H9 (cell line): ENCODE results near the gene SFMBT2. TPM values are rescaled to one million over a fixed set of nuclear protein-coding genes. Genes with fewer than 3 reads are reported as not detected.

Experiments
- DNase-seq: peaks from one replicate; pipeline ENCODE4 v3.0.0-alpha.2; 2017
- H2AFZ ChIP-seq: one replicate; pipeline ENCODE4 v1.6.1; 2013; ENCODE audit warnings: mild to moderate bottlenecking, low read length, control low read depth, moderate library complexity
- H2AK5ac ChIP-seq: 2 replicates; pipeline ENCODE4 v1.6.1; 2013; ENCODE audit warnings: low read length, control low read depth, mixed read lengths; ENCODE audit not compliant: insufficient read length
- H2BK120ac ChIP-seq: one replicate; pipeline ENCODE4 v1.6.1; 2013; ENCODE audit warnings: low read depth, mild to moderate bottlenecking, low read length, control low read depth, inconsistent platforms; ENCODE audit not compliant: poor library complexity, severe bottlenecking
- H2BK12ac ChIP-seq: 2 replicates; pipeline ENCODE4 v1.6.1; 2013; ENCODE audit warnings: low read length, control low read depth, mixed read lengths, low read depth; ENCODE audit not compliant: insufficient read length
- H2BK15ac ChIP-seq: 2 replicates; pipeline ENCODE4 v1.6.1; 2013; ENCODE audit warnings: low read depth, low read length, control low read depth
- H2BK20ac ChIP-seq: one replicate; pipeline ENCODE4 v1.6.1; 2013; ENCODE audit warnings: low read depth, mild to moderate bottlenecking, low read length, control low read depth, inconsistent platforms; ENCODE audit not compliant: poor library complexity, severe bottlenecking
- H2BK5ac ChIP-seq: 2 replicates; pipeline ENCODE4 v1.6.1; 2013; ENCODE audit warnings: low read length, control low read depth, mixed read lengths; ENCODE audit not compliant: insufficient read length
- H3K14ac ChIP-seq: 2 replicates; pipeline ENCODE4 v1.6.1; 2013; ENCODE audit warnings: low read length, control low read depth; ENCODE audit not compliant: insufficient read depth
- H3K18ac ChIP-seq: 2 replicates; pipeline ENCODE4 v1.6.1; 2013; ENCODE audit warnings: low read depth, mild to moderate bottlenecking, mixed read lengths, low read length, control low read depth; ENCODE audit not compliant: insufficient read length
- H3K23ac ChIP-seq: 2 replicates; pipeline ENCODE4 v1.6.1; 2013; ENCODE audit warnings: low read length, control low read depth, mixed read lengths, low read depth; ENCODE audit not compliant: insufficient read length
- H3K23me2 ChIP-seq: 2 replicates; pipeline ENCODE4 v1.6.1; 2013; ENCODE audit warnings: low read depth, mild to moderate bottlenecking, mixed read lengths, low read length, control low read depth; ENCODE audit not compliant: insufficient read length, poor library complexity, severe bottlenecking
- H3K27ac ChIP-seq: 2 replicates; pipeline ENCODE4 v1.5.1; 2013; ENCODE audit warnings: low read length, control low read depth, mixed read lengths, low read depth; ENCODE audit not compliant: insufficient read length
- H3K27me3 ChIP-seq: 2 replicates; pipeline ENCODE4 v1.6.1; 2013; ENCODE audit warnings: low read length, control low read depth, inconsistent platforms; ENCODE audit not compliant: insufficient read depth
- H3K4ac ChIP-seq: 2 replicates; pipeline ENCODE4 v1.6.1; 2013; ENCODE audit warnings: low read depth, mild to moderate bottlenecking, control low read depth, inconsistent platforms, low read length, moderate library complexity
- H3K4me1 ChIP-seq: 2 replicates; pipeline ENCODE4 v1.6.1; 2013; ENCODE audit warnings: low read length, control low read depth, inconsistent platforms; ENCODE audit not compliant: insufficient read depth
- H3K4me2 ChIP-seq: 2 replicates; pipeline ENCODE4 v1.6.1; 2013; ENCODE audit warnings: low read length, control low read depth, mixed read lengths; ENCODE audit not compliant: insufficient read length, insufficient read depth
- H3K56ac ChIP-seq: 2 replicates; pipeline ENCODE4 v1.6.1; 2013; ENCODE audit warnings: low read depth, mild to moderate bottlenecking, mixed read lengths, low read length, control low read depth; ENCODE audit not compliant: insufficient read length
- H3K79me1 ChIP-seq: 2 replicates; pipeline ENCODE4 v1.6.1; 2013; ENCODE audit warnings: low read depth, mild to moderate bottlenecking, moderate library complexity, low read length, control low read depth, inconsistent platforms; ENCODE audit not compliant: insufficient read depth, poor library complexity, severe bottlenecking
- H3K79me2 ChIP-seq: 2 replicates; pipeline ENCODE4 v1.6.1; 2013; ENCODE audit warnings: low read length, control low read depth, inconsistent platforms; ENCODE audit not compliant: insufficient read depth
- H3K9ac ChIP-seq: 2 replicates; pipeline ENCODE4 v1.6.1; 2013; ENCODE audit warnings: low read length, control low read depth, mixed read lengths; ENCODE audit not compliant: insufficient read length; ENCODE audit errors: extremely low read depth
- H3K9me3 ChIP-seq: one replicate; pipeline ENCODE4 v1.6.1; 2013; ENCODE audit warnings: low read depth, low read length, inconsistent platforms; ENCODE audit not compliant: control insufficient read depth
- H3T11ph ChIP-seq: one replicate; pipeline ENCODE4 v1.6.1; 2013; ENCODE audit warnings: mild to moderate bottlenecking, low read length, control low read depth, inconsistent platforms
- H4K20me1 ChIP-seq: one replicate; pipeline ENCODE4 v1.6.1; 2013; ENCODE audit not compliant: control insufficient read depth, insufficient read length, insufficient read depth
- H4K5ac ChIP-seq: 2 replicates; pipeline ENCODE4 v1.6.1; 2013; ENCODE audit warnings: low read depth, mild to moderate bottlenecking, mixed read lengths, low read length, control low read depth; ENCODE audit not compliant: insufficient read length
- H4K8ac ChIP-seq: replicated peaks from 2 replicates; pipeline ENCODE4 v1.6.1; 2013; ENCODE audit warnings: low read length, control low read depth, mixed read lengths, low read depth; ENCODE audit not compliant: insufficient read length
- H4K91ac ChIP-seq: 2 replicates; pipeline ENCODE4 v1.6.1; 2013; ENCODE audit warnings: low read depth, mild to moderate bottlenecking, moderate library complexity, mixed read lengths, low read length, control low read depth; ENCODE audit not compliant: insufficient read length
- H3K27ac Mint-ChIP-seq, 3 experiments: 2 replicates in 2 of 3; 3 replicates in 1 of 3; pipeline ENCODE4 v1.8.0; 2020 to 2021; ENCODE audit warnings: mixed read lengths in 3 of 3, mild to moderate bottlenecking in 1 of 3, moderate library complexity in 1 of 3
- H3K27me3 Mint-ChIP-seq: 2 replicates; pipeline ENCODE4 v1.8.0; 2021; ENCODE audit warnings: low read depth, mild to moderate bottlenecking, moderate library complexity, mixed read lengths
- H3K36me3 Mint-ChIP-seq, 3 experiments: 2 replicates in 2 of 3; 3 replicates in 1 of 3; pipeline ENCODE4 v1.8.0; 2020 to 2021; ENCODE audit warnings: low read depth in 3 of 3, mixed read lengths in 3 of 3; ENCODE audit not compliant: insufficient read depth in 1 of 3
- H3K4me1 Mint-ChIP-seq, 2 experiments: 2 replicates each; pipeline ENCODE4 v1.8.0; 2020; ENCODE audit warnings: mixed read lengths in 2 of 2
- H3K4me3 Mint-ChIP-seq, 2 experiments: 2 replicates in 1 of 2; 3 replicates in 1 of 2; pipeline ENCODE4 v1.8.0; 2020 to 2021; ENCODE audit warnings: mild to moderate bottlenecking in 2 of 2, mixed read lengths in 2 of 2, moderate library complexity in 1 of 2
- H3K9me3 Mint-ChIP-seq, 2 experiments: 2 replicates in 1 of 2; 3 replicates in 1 of 2; pipeline ENCODE4 v1.8.0; 2020; ENCODE audit warnings: mild to moderate bottlenecking in 2 of 2, mixed read lengths in 2 of 2, moderate library complexity in 1 of 2
- WGBS: extraction: QIAGEN DNeasy Blood & Tissue Kit; methylation state at CpG from one replicate; pipeline ENCODE4 v1.1.7; 2013; ENCODE audit warnings: missing lambda C conversion rate, low lambda C conversion rate, mixed read lengths; ENCODE audit not compliant: insufficient read length; ENCODE audit errors: extremely low coverage; 5-methylcytosine and 5-hydroxymethylcytosine counted together
- total RNA-seq: library from RNA; stranded (reverse); gene quantifications from 2 replicates; pipeline ENCODE4 v1.2.1, GENCODE V29; 2021
- TF ChIP-seq, protein P1 (sequence below): fragments of 200-600 bp; sonication (generic); conservative IDR thresholded peaks from 3 replicates; pipeline ENCODE4 v1.8.0; 2021; ENCODE audit warnings: antibody characterized with exemption, mild to moderate bottlenecking

SFMBT2 gene
- total RNA-seq, 1 experiment from 2014 or later: 5.3 TPM

DNA sequence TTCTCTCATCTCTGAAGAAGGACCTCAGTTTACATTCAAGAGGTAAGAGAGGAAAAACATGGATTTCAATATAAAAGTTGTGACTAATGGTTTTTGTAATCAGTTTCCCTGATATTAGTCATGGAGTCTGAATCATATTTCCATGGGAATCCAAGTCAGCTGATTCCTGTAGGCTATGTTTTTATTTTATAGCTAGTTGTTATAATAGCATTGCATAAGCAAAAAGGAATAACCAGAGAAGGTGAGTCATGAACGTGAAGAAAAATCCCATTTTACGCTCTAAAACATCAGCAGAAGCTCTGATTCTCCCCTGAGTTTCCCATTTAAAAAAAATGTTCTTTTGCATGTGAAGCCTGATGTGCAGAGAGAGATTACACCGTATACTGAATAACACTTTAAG lies 299.3 kb downstream of the SFMBT2 start:
- no peak overlapping the region for H3T11ph ChIP-seq
- H3K9ac ChIP-seq: no peak overlapping the region
- no peaks in the 10 kb centered on the region for H3K23me2 ChIP-seq
- H3K14ac ChIP-seq: no peak overlapping the region
- Mint-ChIP-seq H3K27me3 (no peaks in the 10 kb centered on the region; the same call in none of the 2 replicates), H3K36me3 (peaks cover 0 to 9% (median 0%) of the 10 kb centered on the region in 3 experiments; a peak in 2 of 7 replicates), H3K4me3 (no peak overlapping the region), H3K9me3 (peaks cover 2 to 4% of the 10 kb centered on the region in 2 experiments; a peak in 2 of 5 replicates), H3K4me1 (no peaks in the 10 kb centered on the region), H3K27ac (no peak overlapping the region)
- DNase-seq: no peak
- H3K4me2 ChIP-seq: no peak overlapping the region
- no peak overlapping the region for H3K27ac ChIP-seq
- H4K91ac ChIP-seq: no peak overlapping the region
- no peak overlapping the region for H4K8ac ChIP-seq
- no peak overlapping the region for H2BK15ac ChIP-seq
- TF ChIP-seq, protein P1, sequence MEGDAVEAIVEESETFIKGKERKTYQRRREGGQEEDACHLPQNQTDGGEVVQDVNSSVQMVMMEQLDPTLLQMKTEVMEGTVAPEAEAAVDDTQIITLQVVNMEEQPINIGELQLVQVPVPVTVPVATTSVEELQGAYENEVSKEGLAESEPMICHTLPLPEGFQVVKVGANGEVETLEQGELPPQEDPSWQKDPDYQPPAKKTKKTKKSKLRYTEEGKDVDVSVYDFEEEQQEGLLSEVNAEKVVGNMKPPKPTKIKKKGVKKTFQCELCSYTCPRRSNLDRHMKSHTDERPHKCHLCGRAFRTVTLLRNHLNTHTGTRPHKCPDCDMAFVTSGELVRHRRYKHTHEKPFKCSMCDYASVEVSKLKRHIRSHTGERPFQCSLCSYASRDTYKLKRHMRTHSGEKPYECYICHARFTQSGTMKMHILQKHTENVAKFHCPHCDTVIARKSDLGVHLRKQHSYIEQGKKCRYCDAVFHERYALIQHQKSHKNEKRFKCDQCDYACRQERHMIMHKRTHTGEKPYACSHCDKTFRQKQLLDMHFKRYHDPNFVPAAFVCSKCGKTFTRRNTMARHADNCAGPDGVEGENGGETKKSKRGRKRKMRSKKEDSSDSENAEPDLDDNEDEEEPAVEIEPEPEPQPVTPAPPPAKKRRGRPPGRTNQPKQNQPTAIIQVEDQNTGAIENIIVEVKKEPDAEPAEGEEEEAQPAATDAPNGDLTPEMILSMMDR: no peak
- H3K9me3 ChIP-seq: no peaks in the 10 kb centered on the region
- no peak overlapping the region for H3K56ac ChIP-seq
- no peak overlapping the region for H2BK120ac ChIP-seq
- no peaks in the 10 kb centered on the region for H3K79me1 ChIP-seq
- no peak overlapping the region for H2AK5ac ChIP-seq
- no peak overlapping the region for H3K4ac ChIP-seq
- no peaks in the 10 kb centered on the region for H4K20me1 ChIP-seq
- H3K27me3 ChIP-seq: no peaks in the 10 kb centered on the region
- H2BK5ac ChIP-seq: no peak overlapping the region
- H2BK12ac ChIP-seq: no peak overlapping the region
- no peak overlapping the region for H2BK20ac ChIP-seq
- H3K23ac ChIP-seq: no peak overlapping the region
- WGBS: no CpG with 5 or more reads among the region's 3 CpGs
- no peak overlapping the region for H3K18ac ChIP-seq
- H3K79me2 ChIP-seq: no peaks in the 10 kb centered on the region
- no peak overlapping the region for H4K5ac ChIP-seq
- no peak overlapping the region for H2AFZ ChIP-seq
- no peaks in the 10 kb centered on the region for H3K4me1 ChIP-seq
